GM23338 (cell line): Measurements from ENCODE around the gene LPAR1. TPM values are rescaled to one million over a fixed set of nuclear protein-coding genes. Genes with fewer than 3 reads are reported as not detected.

Source experiments
- ATAC-seq: fragments of 200-7000 bp; cut with Tn5 transposase; 3 replicates; pipeline ENCODE4 v1.9.1; 2020
- DNase-seq: peaks from one replicate; pipeline ENCODE4 v3.0.0-alpha.2; 2015; ENCODE audit warnings: low spot score
- H2AFZ ChIP-seq: fragments of 200-600 bp; sonication (generic); 2 replicates; pipeline ENCODE4 v1.8.0; 2016; ENCODE audit warnings: antibody characterized with exemption, mild to moderate bottlenecking, moderate library complexity
- H3F3A ChIP-seq: fragments of 200-600 bp; sonication (generic); replicated peaks from 2 replicates; pipeline ENCODE4 v1.8.0; 2017; ENCODE audit warnings: antibody characterized with exemption, mixed run types, low read depth
- H3K27ac ChIP-seq: fragments of 200-600 bp; sonication (generic); 2 replicates; pipeline ENCODE4 v1.6.1; 2016; ENCODE audit warnings: low read depth
- H3K27me3 ChIP-seq: fragments of 200-600 bp; sonication (generic); 2 replicates; pipeline ENCODE4 v1.8.0; 2016; ENCODE audit warnings: mild to moderate bottlenecking, mixed run types, moderate library complexity; ENCODE audit not compliant: insufficient read depth
- H3K36me3 ChIP-seq: fragments of 200-600 bp; sonication (generic); 2 replicates; pipeline ENCODE4 v1.8.0; 2016; ENCODE audit warnings: mild to moderate bottlenecking; ENCODE audit not compliant: insufficient read depth
- H3K4me1 ChIP-seq: fragments of 200-600 bp; sonication (generic); 2 replicates; pipeline ENCODE4 v1.8.0; 2016; ENCODE audit warnings: mild to moderate bottlenecking, moderate library complexity; ENCODE audit not compliant: insufficient read depth
- H3K4me2 ChIP-seq: fragments of 200-600 bp; sonication (generic); 2 replicates; pipeline ENCODE4 v1.7.1; 2017; ENCODE audit warnings: mixed run types
- H3K4me3 ChIP-seq: fragments of 200-600 bp; sonication (generic); 2 replicates; pipeline ENCODE4 v1.6.1; 2016; ENCODE audit warnings: mixed run types
- H3K79me2 ChIP-seq: fragments of 200-600 bp; sonication (generic); replicated peaks from 2 replicates; pipeline ENCODE4 v1.8.0; 2017; ENCODE audit warnings: mild to moderate bottlenecking; ENCODE audit not compliant: insufficient read depth
- H3K9me2 ChIP-seq: fragments of 200-600 bp; sonication (generic); 2 replicates; pipeline ENCODE4 v1.8.0; 2017; ENCODE audit not compliant: insufficient read depth
- H4K20me1 ChIP-seq: fragments of 200-600 bp; sonication (generic); replicated peaks from 2 replicates; pipeline ENCODE4 v1.8.0; 2017; ENCODE audit warnings: mild to moderate bottlenecking; ENCODE audit not compliant: insufficient read depth
- H3K27ac Mint-ChIP-seq: 2 replicates; pipeline ENCODE4 v1.8.0; 2020; ENCODE audit warnings: inconsistent platforms, mild to moderate bottlenecking, moderate library complexity, mixed read lengths
- H3K27me3 Mint-ChIP-seq: 3 replicates; pipeline ENCODE4 v1.8.0; 2022; ENCODE audit warnings: low read depth, mild to moderate bottlenecking, moderate library complexity, mixed read lengths, inconsistent platforms; ENCODE audit not compliant: insufficient read depth, poor library complexity
- H3K36me3 Mint-ChIP-seq: 3 replicates; pipeline ENCODE4 v1.8.0; 2021; ENCODE audit warnings: low read depth, mild to moderate bottlenecking, inconsistent platforms, moderate library complexity, mixed read lengths
- H3K4me1 Mint-ChIP-seq: 3 replicates; pipeline ENCODE4 v1.8.0; 2020; ENCODE audit warnings: mild to moderate bottlenecking, inconsistent platforms, mixed read lengths
- H3K4me3 Mint-ChIP-seq: 3 replicates; pipeline ENCODE4 v1.8.0; 2021; ENCODE audit warnings: moderate library complexity, mild to moderate bottlenecking, inconsistent platforms, mixed read lengths
- H3K9me3 Mint-ChIP-seq: 3 replicates; pipeline ENCODE4 v1.8.0; 2020; ENCODE audit warnings: moderate library complexity, mild to moderate bottlenecking, inconsistent platforms, mixed read lengths
- CREB1 ChIP-seq: fragments of 250-450 bp; sonication (Bioruptor Pico); IDR thresholded peaks from 2 replicates; pipeline ENCODE4 v1.5.0; 2020; ENCODE audit warnings: low read depth, mild to moderate bottlenecking, moderate library complexity
- EZH2 ChIP-seq: fragments of 200-600 bp; sonication (generic); IDR thresholded peaks from one replicate; pipeline ENCODE4 v1.8.0; 2017; ENCODE audit warnings: antibody characterized with exemption, mild to moderate bottlenecking, low read depth; ENCODE audit not compliant: unreplicated experiment
- EZH2phosphoT487 ChIP-seq: fragments of 200-600 bp; sonication (generic); IDR thresholded peaks from one replicate; pipeline ENCODE4 v1.8.1; 2018; ENCODE audit warnings: antibody characterized with exemption; ENCODE audit not compliant: unreplicated experiment
- JUNB ChIP-seq: IDR thresholded peaks from one replicate; pipeline ENCODE4 v1.6.1; 2016; ENCODE audit warnings: antibody characterized with exemption; ENCODE audit not compliant: unreplicated experiment
- NANOG ChIP-seq: IDR thresholded peaks from 2 replicates; pipeline ENCODE4 v1.6.1; 2016; ENCODE audit warnings: antibody characterized with exemption, borderline replicate concordance
- POLR2AphosphoS5 ChIP-seq: IDR thresholded peaks from 2 replicates; pipeline ENCODE4 v1.6.1; 2016; ENCODE audit warnings: antibody characterized with exemption, low read depth
- STAT1 ChIP-seq: IDR thresholded peaks from one replicate; pipeline ENCODE4 v1.6.1; 2016; ENCODE audit warnings: antibody characterized with exemption; ENCODE audit not compliant: unreplicated experiment
- ZNF114 ChIP-seq: fragments of 250-450 bp; sonication (Bioruptor Pico); IDR thresholded peaks from 2 replicates; pipeline ENCODE4 v1.5.0; 2020; ENCODE audit warnings: mild to moderate bottlenecking, moderate library complexity
- ZNF331 ChIP-seq: fragments of 250-450 bp; sonication (Bioruptor Pico); IDR thresholded peaks from 2 replicates; pipeline ENCODE4 v1.5.0; 2020; ENCODE audit warnings: low read depth, mild to moderate bottlenecking, moderate library complexity
- polyA plus RNA-seq: library from polyadenylated mRNA; unstranded; fragments of >200 nt; fragmentation: Nextera tagmentation; extraction: Ambion mirVana; gene quantifications from 2 replicates; pipeline ENCODE4 v1.2.1, GENCODE V29; 2016
- total RNA-seq: library from RNA; depleted of rRNA; stranded (reverse); fragments of >200 nt; shearing (Covaris generic); gene quantifications from 2 replicates; pipeline ENCODE4 v1.2.3, GENCODE V29; 2014
- TF ChIP-seq, protein P1 (sequence below): IDR thresholded peaks from one replicate; pipeline ENCODE4 v1.6.1; 2018; ENCODE audit warnings: antibody characterized with exemption; ENCODE audit not compliant: unreplicated experiment
- TF ChIP-seq, protein P2 (sequence below): fragments of 250-450 bp; sonication (Bioruptor Pico); IDR thresholded peaks from 2 replicates; pipeline ENCODE4 v1.5.0; 2020; ENCODE audit warnings: mild to moderate bottlenecking, moderate library complexity
- TF ChIP-seq, protein P3 (sequence below): IDR thresholded peaks from 2 replicates; pipeline ENCODE4 v1.6.1; 2016; ENCODE audit warnings: antibody characterized with exemption
- TF ChIP-seq, protein P4 (sequence below), 2 experiments: fragments of 200-600 bp in 1 of 2; sonication (generic) in 1 of 2; conservative IDR thresholded peaks; 2 replicates each; pipeline versions ENCODE4 v1.5.1 to v1.6.1; 2016 to 2017; ENCODE audit warnings: antibody characterized with exemption in 2 of 2, low read depth in 2 of 2, mild to moderate bottlenecking in 2 of 2, moderate library complexity in 1 of 2

The LPAR1 gene
- total and polyA plus RNA-seq, 2 experiments from 2014 or later, result 1.0 to 3.8 TPM

DNA sequence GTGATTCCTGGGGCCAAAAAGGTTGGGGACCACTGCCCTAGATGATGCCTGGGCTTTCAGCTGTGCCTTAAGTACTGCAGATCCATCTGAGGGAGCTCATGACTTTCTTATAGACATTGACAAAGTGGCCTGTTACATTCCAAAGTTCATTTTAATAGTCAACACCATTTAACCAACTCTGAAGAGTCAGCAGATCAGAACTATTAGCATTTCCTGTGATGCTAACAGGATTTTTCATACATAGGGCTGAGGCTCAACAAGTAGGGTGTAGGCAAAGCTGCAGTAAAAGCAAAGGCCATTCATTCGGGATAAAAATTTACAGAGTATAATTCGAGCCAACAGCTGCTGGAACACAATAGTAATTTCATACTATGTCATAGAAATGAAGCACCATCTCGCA, 105.4 kb downstream of the LPAR1 start:
- no peak for ATAC-seq
- H2AFZ ChIP-seq, result no peak overlapping the region
- H3K4me1 Mint-ChIP-seq, result no peaks in the 10 kb centered on the region
- H3K4me1 ChIP-seq, result 0 out of 2 replicates have a peak, but pooled peaks cover 7% of the 10 kb centered on the region
- no peaks in the 10 kb centered on the region for H3K27me3 ChIP-seq
- no peak overlapping the region for H3K27ac Mint-ChIP-seq
- no peaks in the 10 kb centered on the region for H3K36me3 ChIP-seq
- H3K9me3 Mint-ChIP-seq, result no peaks in the 10 kb centered on the region
- TF ChIP-seq POLR2AphosphoS5 (no peak), STAT1 (no peak), ZNF114 (CRISPR knock-in tag) (no peak), EZH2phosphoT487 (no peak), NANOG (no peak), ZNF331 (CRISPR knock-in tag) (no peak), JUNB (no peak), EZH2 (no peak), CREB1 (CRISPR knock-in tag) (no peak)
- TF ChIP-seq, protein P1, sequence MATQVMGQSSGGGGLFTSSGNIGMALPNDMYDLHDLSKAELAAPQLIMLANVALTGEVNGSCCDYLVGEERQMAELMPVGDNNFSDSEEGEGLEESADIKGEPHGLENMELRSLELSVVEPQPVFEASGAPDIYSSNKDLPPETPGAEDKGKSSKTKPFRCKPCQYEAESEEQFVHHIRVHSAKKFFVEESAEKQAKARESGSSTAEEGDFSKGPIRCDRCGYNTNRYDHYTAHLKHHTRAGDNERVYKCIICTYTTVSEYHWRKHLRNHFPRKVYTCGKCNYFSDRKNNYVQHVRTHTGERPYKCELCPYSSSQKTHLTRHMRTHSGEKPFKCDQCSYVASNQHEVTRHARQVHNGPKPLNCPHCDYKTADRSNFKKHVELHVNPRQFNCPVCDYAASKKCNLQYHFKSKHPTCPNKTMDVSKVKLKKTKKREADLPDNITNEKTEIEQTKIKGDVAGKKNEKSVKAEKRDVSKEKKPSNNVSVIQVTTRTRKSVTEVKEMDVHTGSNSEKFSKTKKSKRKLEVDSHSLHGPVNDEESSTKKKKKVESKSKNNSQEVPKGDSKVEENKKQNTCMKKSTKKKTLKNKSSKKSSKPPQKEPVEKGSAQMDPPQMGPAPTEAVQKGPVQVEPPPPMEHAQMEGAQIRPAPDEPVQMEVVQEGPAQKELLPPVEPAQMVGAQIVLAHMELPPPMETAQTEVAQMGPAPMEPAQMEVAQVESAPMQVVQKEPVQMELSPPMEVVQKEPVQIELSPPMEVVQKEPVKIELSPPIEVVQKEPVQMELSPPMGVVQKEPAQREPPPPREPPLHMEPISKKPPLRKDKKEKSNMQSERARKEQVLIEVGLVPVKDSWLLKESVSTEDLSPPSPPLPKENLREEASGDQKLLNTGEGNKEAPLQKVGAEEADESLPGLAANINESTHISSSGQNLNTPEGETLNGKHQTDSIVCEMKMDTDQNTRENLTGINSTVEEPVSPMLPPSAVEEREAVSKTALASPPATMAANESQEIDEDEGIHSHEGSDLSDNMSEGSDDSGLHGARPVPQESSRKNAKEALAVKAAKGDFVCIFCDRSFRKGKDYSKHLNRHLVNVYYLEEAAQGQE, result no peak
- TF ChIP-seq, protein P2, sequence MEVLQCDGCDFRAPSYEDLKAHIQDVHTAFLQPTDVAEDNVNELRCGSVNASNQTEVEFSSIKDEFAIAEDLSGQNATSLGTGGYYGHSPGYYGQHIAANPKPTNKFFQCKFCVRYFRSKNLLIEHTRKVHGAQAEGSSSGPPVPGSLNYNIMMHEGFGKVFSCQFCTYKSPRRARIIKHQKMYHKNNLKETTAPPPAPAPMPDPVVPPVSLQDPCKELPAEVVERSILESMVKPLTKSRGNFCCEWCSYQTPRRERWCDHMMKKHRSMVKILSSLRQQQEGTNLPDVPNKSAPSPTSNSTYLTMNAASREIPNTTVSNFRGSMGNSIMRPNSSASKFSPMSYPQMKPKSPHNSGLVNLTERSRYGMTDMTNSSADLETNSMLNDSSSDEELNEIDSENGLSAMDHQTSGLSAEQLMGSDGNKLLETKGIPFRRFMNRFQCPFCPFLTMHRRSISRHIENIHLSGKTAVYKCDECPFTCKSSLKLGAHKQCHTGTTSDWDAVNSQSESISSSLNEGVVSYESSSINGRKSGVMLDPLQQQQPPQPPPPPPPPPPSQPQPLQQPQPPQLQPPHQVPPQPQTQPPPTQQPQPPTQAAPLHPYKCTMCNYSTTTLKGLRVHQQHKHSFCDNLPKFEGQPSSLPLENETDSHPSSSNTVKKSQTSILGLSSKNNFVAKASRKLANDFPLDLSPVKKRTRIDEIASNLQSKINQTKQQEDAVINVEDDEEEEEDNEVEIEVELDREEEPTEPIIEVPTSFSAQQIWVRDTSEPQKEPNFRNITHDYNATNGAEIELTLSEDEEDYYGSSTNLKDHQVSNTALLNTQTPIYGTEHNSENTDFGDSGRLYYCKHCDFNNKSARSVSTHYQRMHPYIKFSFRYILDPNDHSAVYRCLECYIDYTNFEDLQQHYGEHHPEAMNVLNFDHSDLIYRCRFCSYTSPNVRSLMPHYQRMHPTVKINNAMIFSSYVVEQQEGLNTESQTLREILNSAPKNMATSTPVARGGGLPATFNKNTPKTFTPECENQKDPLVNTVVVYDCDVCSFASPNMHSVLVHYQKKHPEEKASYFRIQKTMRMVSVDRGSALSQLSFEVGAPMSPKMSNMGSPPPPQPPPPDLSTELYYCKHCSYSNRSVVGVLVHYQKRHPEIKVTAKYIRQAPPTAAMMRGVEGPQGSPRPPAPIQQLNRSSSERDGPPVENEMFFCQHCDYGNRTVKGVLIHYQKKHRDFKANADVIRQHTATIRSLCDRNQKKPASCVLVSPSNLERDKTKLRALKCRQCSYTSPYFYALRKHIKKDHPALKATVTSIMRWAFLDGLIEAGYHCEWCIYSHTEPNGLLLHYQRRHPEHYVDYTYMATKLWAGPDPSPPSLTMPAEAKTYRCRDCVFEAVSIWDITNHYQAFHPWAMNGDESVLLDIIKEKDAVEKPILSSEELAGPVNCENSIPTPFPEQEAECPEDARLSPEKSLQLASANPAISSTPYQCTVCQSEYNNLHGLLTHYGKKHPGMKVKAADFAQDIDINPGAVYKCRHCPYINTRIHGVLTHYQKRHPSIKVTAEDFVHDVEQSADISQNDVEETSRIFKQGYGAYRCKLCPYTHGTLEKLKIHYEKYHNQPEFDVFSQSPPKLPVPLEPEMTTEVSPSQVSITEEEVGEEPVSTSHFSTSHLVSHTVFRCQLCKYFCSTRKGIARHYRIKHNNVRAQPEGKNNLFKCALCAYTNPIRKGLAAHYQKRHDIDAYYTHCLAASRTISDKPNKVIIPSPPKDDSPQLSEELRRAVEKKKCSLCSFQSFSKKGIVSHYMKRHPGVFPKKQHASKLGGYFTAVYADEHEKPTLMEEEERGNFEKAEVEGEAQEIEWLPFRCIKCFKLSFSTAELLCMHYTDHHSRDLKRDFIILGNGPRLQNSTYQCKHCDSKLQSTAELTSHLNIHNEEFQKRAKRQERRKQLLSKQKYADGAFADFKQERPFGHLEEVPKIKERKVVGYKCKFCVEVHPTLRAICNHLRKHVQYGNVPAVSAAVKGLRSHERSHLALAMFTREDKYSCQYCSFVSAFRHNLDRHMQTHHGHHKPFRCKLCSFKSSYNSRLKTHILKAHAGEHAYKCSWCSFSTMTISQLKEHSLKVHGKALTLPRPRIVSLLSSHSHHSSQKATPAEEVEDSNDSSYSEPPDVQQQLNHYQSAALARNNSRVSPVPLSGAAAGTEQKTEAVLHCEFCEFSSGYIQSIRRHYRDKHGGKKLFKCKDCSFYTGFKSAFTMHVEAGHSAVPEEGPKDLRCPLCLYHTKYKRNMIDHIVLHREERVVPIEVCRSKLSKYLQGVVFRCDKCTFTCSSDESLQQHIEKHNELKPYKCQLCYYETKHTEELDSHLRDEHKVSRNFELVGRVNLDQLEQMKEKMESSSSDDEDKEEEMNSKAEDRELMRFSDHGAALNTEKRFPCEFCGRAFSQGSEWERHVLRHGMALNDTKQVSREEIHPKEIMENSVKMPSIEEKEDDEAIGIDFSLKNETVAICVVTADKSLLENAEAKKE, result no peak
- TF ChIP-seq, protein P3, sequence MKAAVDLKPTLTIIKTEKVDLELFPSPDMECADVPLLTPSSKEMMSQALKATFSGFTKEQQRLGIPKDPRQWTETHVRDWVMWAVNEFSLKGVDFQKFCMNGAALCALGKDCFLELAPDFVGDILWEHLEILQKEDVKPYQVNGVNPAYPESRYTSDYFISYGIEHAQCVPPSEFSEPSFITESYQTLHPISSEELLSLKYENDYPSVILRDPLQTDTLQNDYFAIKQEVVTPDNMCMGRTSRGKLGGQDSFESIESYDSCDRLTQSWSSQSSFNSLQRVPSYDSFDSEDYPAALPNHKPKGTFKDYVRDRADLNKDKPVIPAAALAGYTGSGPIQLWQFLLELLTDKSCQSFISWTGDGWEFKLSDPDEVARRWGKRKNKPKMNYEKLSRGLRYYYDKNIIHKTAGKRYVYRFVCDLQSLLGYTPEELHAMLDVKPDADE, result no peak
- TF ChIP-seq, protein P4, sequence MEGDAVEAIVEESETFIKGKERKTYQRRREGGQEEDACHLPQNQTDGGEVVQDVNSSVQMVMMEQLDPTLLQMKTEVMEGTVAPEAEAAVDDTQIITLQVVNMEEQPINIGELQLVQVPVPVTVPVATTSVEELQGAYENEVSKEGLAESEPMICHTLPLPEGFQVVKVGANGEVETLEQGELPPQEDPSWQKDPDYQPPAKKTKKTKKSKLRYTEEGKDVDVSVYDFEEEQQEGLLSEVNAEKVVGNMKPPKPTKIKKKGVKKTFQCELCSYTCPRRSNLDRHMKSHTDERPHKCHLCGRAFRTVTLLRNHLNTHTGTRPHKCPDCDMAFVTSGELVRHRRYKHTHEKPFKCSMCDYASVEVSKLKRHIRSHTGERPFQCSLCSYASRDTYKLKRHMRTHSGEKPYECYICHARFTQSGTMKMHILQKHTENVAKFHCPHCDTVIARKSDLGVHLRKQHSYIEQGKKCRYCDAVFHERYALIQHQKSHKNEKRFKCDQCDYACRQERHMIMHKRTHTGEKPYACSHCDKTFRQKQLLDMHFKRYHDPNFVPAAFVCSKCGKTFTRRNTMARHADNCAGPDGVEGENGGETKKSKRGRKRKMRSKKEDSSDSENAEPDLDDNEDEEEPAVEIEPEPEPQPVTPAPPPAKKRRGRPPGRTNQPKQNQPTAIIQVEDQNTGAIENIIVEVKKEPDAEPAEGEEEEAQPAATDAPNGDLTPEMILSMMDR (conservative IDR thresholded peaks at IDR 0.05; ENCODE audit: low read depth in 2 of 2), result no peak
- no peak overlapping the region for H3K4me3 Mint-ChIP-seq
- H3K79me2 ChIP-seq, result no peaks in the 10 kb centered on the region
- no peak overlapping the region for H3K4me3 ChIP-seq
- DNase-seq, result no peak
- H3K27me3 Mint-ChIP-seq, result no peaks in the 10 kb centered on the region
- no peaks in the 10 kb centered on the region for H4K20me1 ChIP-seq
- no peak overlapping the region for H3K4me2 ChIP-seq
- no peaks in the 10 kb centered on the region for H3F3A ChIP-seq
- H3K27ac ChIP-seq, result no peak overlapping the region
- H3K9me2 ChIP-seq, result peaks cover 7% of the 10 kb centered on the region; the same call in 1 of the 2 replicates
- no peaks in the 10 kb centered on the region for H3K36me3 Mint-ChIP-seq
